H1 (cell line): Measurements from ENCODE around the gene CUX1. TPM values are rescaled to one million over a fixed set of nuclear protein-coding genes. Genes with fewer than 3 reads are reported as not detected.

Experiments
- CTCF ChIA-PET: fragments of 300-600 bp; sonication (Branson Sonifier 250); formaldehyde crosslinking; loops from one replicate; lab custom pipeline; 2021; ENCODE audit not compliant: partially characterized antibody; lab: Charles Lee
- POLR2A ChIA-PET: fragments of 300-600 bp; sonication (Branson Sonifier 250); formaldehyde crosslinking; loops from one replicate; lab custom pipeline; 2021; ENCODE audit warnings: inconsistent platforms; ENCODE audit not compliant: partially characterized antibody; lab: Charles Lee
- DNase-seq, 2 experiments: peaks; one replicate each; pipeline versions ENCODE4 v3.0.0 to v3.0.0-alpha.2; 2010 to 2022; ENCODE audit warnings: low spot score in 2 of 2, low read depth in 1 of 2, mixed read lengths in 1 of 2
- FAIRE-seq: peaks from 2 replicates; lab custom pipeline; 2011; peaks lifted over from hg19 to GRCh38; lab: Jason Lieb, UNC
- H2AFZ ChIP-seq: 2 replicates; pipeline ENCODE4 v1.8.1; 2012; ENCODE audit warnings: low read length, inconsistent platforms
- H2AK5ac ChIP-seq: 2 replicates; pipeline ENCODE4 v1.6.1; 2013; ENCODE audit warnings: low read depth, low read length
- H2BK120ac ChIP-seq: replicated peaks from 2 replicates; pipeline ENCODE3; 2013; ENCODE audit warnings: low read depth, low read length, inconsistent platforms
- H2BK12ac ChIP-seq: 2 replicates; pipeline ENCODE4 v1.6.1; 2013; ENCODE audit warnings: low read depth, low read length
- H2BK15ac ChIP-seq: 2 replicates; pipeline ENCODE4 v1.6.1; 2013; ENCODE audit warnings: low read length
- H2BK20ac ChIP-seq: 2 replicates; pipeline ENCODE4 v1.6.1; 2013; ENCODE audit warnings: low read length
- H2BK5ac ChIP-seq: 2 replicates; pipeline ENCODE4 v1.6.1; 2013; ENCODE audit warnings: low read depth, low read length
- H3K14ac ChIP-seq: 2 replicates; pipeline ENCODE4 v1.6.1; 2013; ENCODE audit warnings: inconsistent platforms; ENCODE audit not compliant: insufficient read length
- H3K18ac ChIP-seq: 2 replicates; pipeline ENCODE4 v1.6.1; 2013; ENCODE audit warnings: low read length; ENCODE audit errors: extremely low read depth
- H3K23ac ChIP-seq: 2 replicates; pipeline ENCODE4 v1.6.1; 2013; ENCODE audit warnings: inconsistent platforms; ENCODE audit not compliant: insufficient read length
- H3K23me2 ChIP-seq: 2 replicates; pipeline ENCODE4 v1.6.1; 2013; ENCODE audit warnings: low read depth, low read length
- H3K27ac ChIP-seq: 2 replicates; pipeline ENCODE4 v1.6.1; 2011; ENCODE audit warnings: low read depth, low read length, inconsistent platforms
- H3K27me3 ChIP-seq, 4 experiments: replicated peaks in 1 of 4; 1 replicate in 1 of 4; 2 replicates in 3 of 4; pipeline versions ENCODE4 v1.6.1 to v1.8.1; 2011 to 2013; ENCODE audit warnings: low read length in 3 of 4, mild to moderate bottlenecking in 3 of 4, inconsistent platforms in 2 of 4, mixed read lengths in 2 of 4, moderate library complexity in 1 of 4; ENCODE audit not compliant: control insufficient read depth in 3 of 4, insufficient read depth in 3 of 4; ENCODE audit errors: extremely low read depth in 1 of 4
- H3K36me3 ChIP-seq, 4 experiments: 2 replicates each; pipeline versions ENCODE4 v1.6.1 to v1.8.1; 2011 to 2013; ENCODE audit warnings: mild to moderate bottlenecking in 4 of 4, low read length in 3 of 4, moderate library complexity in 2 of 4, control low read depth in 1 of 4, inconsistent platforms in 1 of 4; ENCODE audit not compliant: insufficient read depth in 4 of 4, control insufficient read depth in 2 of 4
- H3K4ac ChIP-seq: replicated peaks from 2 replicates; pipeline ENCODE3; 2013; ENCODE audit warnings: low read length, low read depth, mixed read lengths, inconsistent platforms; ENCODE audit not compliant: insufficient read length
- H3K4me1 ChIP-seq, 4 experiments: replicated peaks in 1 of 4; 1 replicate in 1 of 4; 2 replicates in 3 of 4; pipeline versions ENCODE4 v1.6.1 to v1.8.1; 2011 to 2013; ENCODE audit warnings: low read length in 3 of 4, inconsistent platforms in 2 of 4, mixed read lengths in 1 of 4; ENCODE audit not compliant: insufficient read depth in 4 of 4, control insufficient read depth in 3 of 4
- H3K4me2 ChIP-seq, 2 experiments: 2 replicates each; pipeline versions ENCODE4 v1.6.1 to v1.8.1; 2011 to 2013; ENCODE audit warnings: low read depth in 2 of 2, low read length in 2 of 2, control low read depth in 1 of 2, inconsistent platforms in 1 of 2, mild to moderate bottlenecking in 1 of 2; ENCODE audit not compliant: insufficient read depth in 1 of 2
- H3K4me3 ChIP-seq, 4 experiments: fragments of 200-600, 300-600 bp in 1 of 4; sonication (generic), shearing (Covaris generic), sonication (Bioruptor Twin) in 1 of 4; 2 replicates each; pipeline versions ENCODE4 v1.5.1 to v1.8.1; 2011 to 2016; ENCODE audit warnings: low read length in 4 of 4, low read depth in 3 of 4, control low read depth in 2 of 4, inconsistent platforms in 2 of 4, mild to moderate bottlenecking in 2 of 4, mixed read lengths in 1 of 4, moderate library complexity in 1 of 4; ENCODE audit not compliant: insufficient read depth in 2 of 4; ENCODE audit errors: extremely low read depth in 1 of 4
- H3K56ac ChIP-seq: replicated peaks from 2 replicates; pipeline ENCODE3; 2013; ENCODE audit warnings: low read depth, mild to moderate bottlenecking, mixed read lengths, low read length, inconsistent platforms; ENCODE audit not compliant: insufficient read length
- H3K79me1 ChIP-seq: 2 replicates; pipeline ENCODE4 v1.6.1; 2013; ENCODE audit warnings: low read depth, low read length, control low read depth
- H3K79me2 ChIP-seq, 2 experiments: 2 replicates each; pipeline versions ENCODE4 v1.6.1 to v1.8.1; 2012 to 2013; ENCODE audit warnings: low read length in 2 of 2, mild to moderate bottlenecking in 2 of 2, inconsistent platforms in 1 of 2; ENCODE audit not compliant: insufficient read depth in 2 of 2, control insufficient read depth in 1 of 2
- H3K9ac ChIP-seq, 4 experiments: replicated peaks in 1 of 4; 1 replicate in 1 of 4; 2 replicates in 3 of 4; pipeline versions ENCODE4 v1.6.1 to v1.8.1; 2011 to 2013; ENCODE audit warnings: low read depth in 3 of 4, low read length in 3 of 4, control low read depth in 2 of 4, mild to moderate bottlenecking in 2 of 4, moderate library complexity in 2 of 4, inconsistent platforms in 1 of 4; ENCODE audit errors: extremely low read depth in 1 of 4
- H3K9me3 ChIP-seq, 2 experiments: 2 replicates each; pipeline versions ENCODE4 v1.6.1 to v1.8.1; 2012 to 2013; ENCODE audit warnings: mild to moderate bottlenecking in 2 of 2, moderate library complexity in 2 of 2, control low read depth in 1 of 2, inconsistent platforms in 1 of 2, low read depth in 1 of 2, low read length in 1 of 2, mixed read lengths in 1 of 2; ENCODE audit not compliant: insufficient read depth in 2 of 2
- H4K20me1 ChIP-seq, 2 experiments: replicated peaks in 1 of 2; 2 replicates each; pipeline versions ENCODE3 to v1.8.1; 2011 to 2013; ENCODE audit warnings: inconsistent platforms in 2 of 2, low read length in 2 of 2, mild to moderate bottlenecking in 1 of 2; ENCODE audit not compliant: insufficient read depth in 2 of 2, control insufficient read depth in 1 of 2
- H4K5ac ChIP-seq: 2 replicates; pipeline ENCODE4 v1.6.1; 2013; ENCODE audit warnings: low read length, low read depth, mixed read lengths, inconsistent platforms; ENCODE audit not compliant: insufficient read length
- H4K8ac ChIP-seq: 2 replicates; pipeline ENCODE4 v1.8.0; 2013; ENCODE audit warnings: mild to moderate bottlenecking, moderate library complexity, low read length, inconsistent platforms; ENCODE audit not compliant: insufficient read depth; ENCODE audit errors: extremely low read depth
- H4K91ac ChIP-seq: replicated peaks from 2 replicates; pipeline ENCODE3; 2013; ENCODE audit warnings: low read length, mixed read lengths, inconsistent platforms; ENCODE audit not compliant: insufficient read length
- HDAC6 ChIP-seq: IDR thresholded peaks from one replicate; pipeline ENCODE4 v1.7.1; 2012; ENCODE audit warnings: low read depth, mild to moderate bottlenecking, inconsistent platforms, low read length, moderate library complexity
- NRF1 ChIP-seq: IDR thresholded peaks from 2 replicates; pipeline ENCODE4 v1.6.1; 2011; ENCODE audit warnings: mild to moderate bottlenecking, low read depth, low read length, improper control_type of control experiment
- PHF8 ChIP-seq: fragments of 200-600 bp; sonication (generic); conservative IDR thresholded peaks from 2 replicates; pipeline ENCODE4 v1.7.1; 2012; ENCODE audit warnings: low read depth, mild to moderate bottlenecking, inconsistent platforms, low read length, moderate library complexity
- RBBP5 ChIP-seq: IDR thresholded peaks from 2 replicates; pipeline ENCODE4 v1.7.1; 2012; ENCODE audit warnings: low read depth, mild to moderate bottlenecking, inconsistent platforms, low read length, moderate library complexity, borderline replicate concordance
- RFX5 ChIP-seq: IDR thresholded peaks from 2 replicates; pipeline ENCODE4 v1.6.1; 2011; ENCODE audit warnings: low read depth, low read length, improper control_type of control experiment, borderline replicate concordance
- SIN3A ChIP-seq, 2 experiments: IDR thresholded peaks in 1 of 2; conservative IDR thresholded peaks in 1 of 2; 2 replicates each; pipeline ENCODE4 v1.6.1; 2011 to 2012; ENCODE audit warnings: low read length in 2 of 2, improper control_type of control experiment in 1 of 2, low read depth in 1 of 2, mild to moderate bottlenecking in 1 of 2
- SP4 ChIP-seq: IDR thresholded peaks from 2 replicates; pipeline ENCODE4 v1.6.1; 2012; ENCODE audit warnings: low read length, inconsistent platforms
- TEAD4 ChIP-seq: IDR thresholded peaks from 2 replicates; pipeline ENCODE4 v1.6.1; 2012; ENCODE audit warnings: low read depth, low read length, inconsistent platforms, mixed read lengths
- YY1 ChIP-seq: IDR thresholded peaks from 2 replicates; pipeline ENCODE4 v1.6.1; 2011; ENCODE audit warnings: low read depth, mild to moderate bottlenecking, low read length
- WGBS, 2 experiments: shearing (Covaris generic) in 1 of 2; methylation state at CpG; one replicate each; pipeline versions ENCODE4 v1.1.6 to v1.1.7; 2013 to 2015; ENCODE audit warnings: low lambda C conversion rate in 2 of 2, mixed read lengths in 2 of 2, inconsistent platforms in 1 of 2, low coverage in 1 of 2, missing lambda C conversion rate in 1 of 2; ENCODE audit not compliant: insufficient replicate concordance in 2 of 2, insufficient coverage in 1 of 2, insufficient read length in 1 of 2; ENCODE audit errors: extremely low coverage in 1 of 2, missing lambda C conversion rate in 1 of 2; 5-methylcytosine and 5-hydroxymethylcytosine counted together
- polyA plus RNA-seq, 7 experiments: library from polyadenylated mRNA; depleted of rRNA in 3 of 7; stranded (reverse) in 5 of 7; unstranded in 2 of 7; fragments of >200 nt in 5 of 7; fragments of 200-250 nt in 2 of 7; gene quantifications; 1 replicate in 5 of 7; 2 replicates in 1 of 7; 4 replicates in 1 of 7; pipeline versions ENCODE4 v1.2.1 to v1.2.3, GENCODE V29; 2011 to 2013; ENCODE audit warnings: missing spikeins in 2 of 7, mixed read lengths in 2 of 7
- total RNA-seq: library from RNA; stranded (reverse); fragmentation: NEBNext Ultra II Directional; extraction: Animal tissue kit (Norgen Biotek cat#: 25700); gene quantifications from 2 replicates; pipeline ENCODE4 v1.2.1, GENCODE V29; 2021
- TF ChIP-seq, protein P1 (sequence below), 3 experiments: IDR thresholded peaks; 1 replicate in 2 of 3; 2 replicates in 1 of 3; pipeline versions ENCODE4 v1.5.1 to v1.6.1; 2011; ENCODE audit warnings: low read length in 3 of 3, mild to moderate bottlenecking in 3 of 3, inconsistent platforms in 2 of 3, low read depth in 1 of 3, moderate library complexity in 1 of 3; ENCODE audit not compliant: insufficient read depth in 1 of 3; ENCODE audit errors: control extremely low read depth in 1 of 3
- TF ChIP-seq, protein P2 (sequence below): IDR thresholded peaks from 2 replicates; pipeline ENCODE4 v1.6.1; 2011; ENCODE audit warnings: low read depth, mild to moderate bottlenecking, low read length; ENCODE audit not compliant: insufficient read depth

CUX1 gene
- total and polyA plus RNA-seq, 2 of the 8 experiments (the other 6 are each of a cell fraction or from before 2014, with no cell fraction given) = 21.6 to 65.9 TPM

DNA sequence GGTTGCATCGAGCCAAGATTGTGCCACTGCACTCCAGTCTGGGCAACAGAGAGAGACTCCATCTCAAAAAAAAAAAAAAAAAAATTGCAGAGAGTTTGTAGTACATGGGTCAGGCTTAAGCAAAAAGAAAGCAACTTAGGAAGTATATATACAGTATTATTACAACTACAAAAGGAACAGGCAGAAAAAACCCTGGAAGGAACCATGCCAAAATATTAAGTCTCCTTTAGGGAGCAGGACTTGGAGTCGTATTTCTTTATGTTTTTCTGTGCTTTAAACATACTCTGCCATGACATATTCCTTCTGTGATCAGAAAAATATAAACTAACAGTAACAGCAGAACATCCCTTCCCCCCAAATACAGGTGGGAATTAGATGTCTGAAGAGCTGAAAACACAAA lies 144.4 kb downstream of the CUX1 start:
- Histone ChIP-seq H2AK5ac (no peak overlapping the region), H2BK120ac (no peak overlapping the region), H4K8ac (no peak overlapping the region), H3K4me2 (no peak overlapping the region), H2AFZ (no peak overlapping the region), H3K79me2 (peaks cover 0 to 72% of the 10 kb centered on the region in 2 experiments; a peak in 2 of 4 replicates), H3K23ac (no peak overlapping the region), H3K79me1 (peaks cover 17% of the 10 kb centered on the region), H3K18ac (no peak overlapping the region), H3K4me3 (no peak overlapping the region), H4K91ac (no peak overlapping the region), H3K4me1 (peaks cover 0 to 4% (median 0%) of the 10 kb centered on the region in 4 experiments; a peak in 4 of 7 replicates), H3K27ac (no peak overlapping the region), H3K56ac (no peak overlapping the region), H2BK5ac (no peak overlapping the region), H3K36me3 (no peaks in the 10 kb centered on the region), H3K23me2 (no peaks in the 10 kb centered on the region), H3K9me3 (no peaks in the 10 kb centered on the region), H3K9ac (no peak overlapping the region), H3K27me3 (no peaks in the 10 kb centered on the region), H2BK20ac (no peak overlapping the region), H3K4ac (no peak overlapping the region), H4K5ac (no peak overlapping the region), H4K20me1 (peaks cover 0 to 4% of the 10 kb centered on the region in 2 experiments), H2BK15ac (no peak overlapping the region), H3K14ac (no peak overlapping the region), H2BK12ac (no peak overlapping the region)
- CTCF ChIA-PET = interaction anchor here (1.3 kb wide), 1 partner anchor 17 kb away, joined by 4 read pairs; no protein-coding TSS in a partner anchor
- POLR2A ChIA-PET = interaction anchor here (1.7 kb wide), 1 partner anchor 25 kb away, joined by 5 read pairs; no protein-coding TSS in a partner anchor
- FAIRE-seq (no peak), DNase-seq (no peak)
- 88% methylated on average over 1 of the region's 2 CpGs; no CpG with 5 or more reads in 1 of the 2 experiments for WGBS, 2 experiments
- TF ChIP-seq PHF8 = no peak
- TF ChIP-seq NRF1 = no peak
- TF ChIP-seq, protein P1, sequence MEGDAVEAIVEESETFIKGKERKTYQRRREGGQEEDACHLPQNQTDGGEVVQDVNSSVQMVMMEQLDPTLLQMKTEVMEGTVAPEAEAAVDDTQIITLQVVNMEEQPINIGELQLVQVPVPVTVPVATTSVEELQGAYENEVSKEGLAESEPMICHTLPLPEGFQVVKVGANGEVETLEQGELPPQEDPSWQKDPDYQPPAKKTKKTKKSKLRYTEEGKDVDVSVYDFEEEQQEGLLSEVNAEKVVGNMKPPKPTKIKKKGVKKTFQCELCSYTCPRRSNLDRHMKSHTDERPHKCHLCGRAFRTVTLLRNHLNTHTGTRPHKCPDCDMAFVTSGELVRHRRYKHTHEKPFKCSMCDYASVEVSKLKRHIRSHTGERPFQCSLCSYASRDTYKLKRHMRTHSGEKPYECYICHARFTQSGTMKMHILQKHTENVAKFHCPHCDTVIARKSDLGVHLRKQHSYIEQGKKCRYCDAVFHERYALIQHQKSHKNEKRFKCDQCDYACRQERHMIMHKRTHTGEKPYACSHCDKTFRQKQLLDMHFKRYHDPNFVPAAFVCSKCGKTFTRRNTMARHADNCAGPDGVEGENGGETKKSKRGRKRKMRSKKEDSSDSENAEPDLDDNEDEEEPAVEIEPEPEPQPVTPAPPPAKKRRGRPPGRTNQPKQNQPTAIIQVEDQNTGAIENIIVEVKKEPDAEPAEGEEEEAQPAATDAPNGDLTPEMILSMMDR (IDR thresholded peaks at IDR 0.05; ENCODE audit: control extremely low read depth in 1 of 3, insufficient read depth in 1 of 3, low read depth in 1 of 3, low read length in 3 of 3) = no peak
- TF ChIP-seq SIN3A (conservative IDR thresholded peaks at IDR 0.05 in 1 of 2, IDR thresholded peaks at IDR 0.05 in 1 of 2; ENCODE audit: low read depth in 1 of 2, low read length in 2 of 2) = no peak
- TF ChIP-seq, protein P2, sequence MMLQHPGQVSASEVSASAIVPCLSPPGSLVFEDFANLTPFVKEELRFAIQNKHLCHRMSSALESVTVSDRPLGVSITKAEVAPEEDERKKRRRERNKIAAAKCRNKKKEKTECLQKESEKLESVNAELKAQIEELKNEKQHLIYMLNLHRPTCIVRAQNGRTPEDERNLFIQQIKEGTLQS = no peak
- TF ChIP-seq SP4 = no peak
- no peak for TF ChIP-seq RBBP5
- TF ChIP-seq RFX5 = no peak
- no peak for TF ChIP-seq YY1
- TF ChIP-seq HDAC6 = no peak
- TF ChIP-seq TEAD4 = no peak
